Effector CD8-positive, alpha-beta T cell (primary cell): ENCODE results near the gene COQ4.
A peak's percentile ranks its signal among the peaks of the same experiment; 100 is the strongest.

ENCODE experiments used
- DNase-seq: peaks from one replicate; lab custom pipeline; 2025; lab: John Stamatoyannopoulos, UW

The COQ4 gene

GRCh38 chr9:128340691-128341434, 18.2 kb downstream of the COQ4 start:
- no peak for DNase-seq

GRCh38 chr9:128341435-128341849, 18.8 kb downstream of the COQ4 start:
- peak; percentile 39 for DNase-seq

- no peak for DNase-seq
These were observed 20.5 kb downstream of the COQ4 start for GRCh38 chr9:128342971-128343680.

GRCh38 chr9:128343855-128344254, 21.2 kb downstream of the COQ4 start:
- DNase-seq = no peak

- DNase-seq = no peak
These were observed 22.4 kb downstream of the COQ4 start for GRCh38 chr9:128344931-128345605.

GRCh38 chr9:128349125-128349524, 26.5 kb downstream of the COQ4 start:
- DNase-seq = no peak

- no peak for DNase-seq
These were observed 27.1 kb downstream of the COQ4 start for GRCh38 chr9:128349772-128350171.

GRCh38 chr9:128355451-128355850, 32.8 kb downstream of the COQ4 start:
- no peak for DNase-seq

- DNase-seq = no peak
These were observed 35.5 kb downstream of the COQ4 start for GRCh38 chr9:128358090-128358489.

- DNase-seq = no peak
These were observed 36.2 kb downstream of the COQ4 start for GRCh38 chr9:128358861-128359260.

GRCh38 chr9:128360826-128361225, 38.2 kb downstream of the COQ4 start:
- DNase-seq = no peak

- no peak for DNase-seq
These were observed 38.8 kb downstream of the COQ4 start for GRCh38 chr9:128361296-128361985.

- DNase-seq = peak; percentile 58
These were observed 39.5 kb downstream of the COQ4 start for GRCh38 chr9:128361986-128362646.

- no peak for DNase-seq
These were observed 40.1 kb downstream of the COQ4 start for GRCh38 chr9:128362774-128363173.

- no peak for DNase-seq
These were observed 42.9 kb downstream of the COQ4 start for GRCh38 chr9:128365525-128365924.

- no peak for DNase-seq
These were observed 46.5 kb downstream of the COQ4 start for GRCh38 chr9:128369024-128369706.

- no peak for DNase-seq
These were observed 47.7 kb downstream of the COQ4 start for GRCh38 chr9:128370367-128370751.

- peak; percentile 92 for DNase-seq
These were observed 48.4 kb downstream of the COQ4 start, which contains the start of gene URM1 for GRCh38 chr9:128370752-128371629. Gene URM1, plus strand, starts transcription at chr9:128371374. Its CDS starts 7 bp downstream, at chr9:128371381.

- DNase-seq = no peak
These were observed 49.0 kb downstream of the COQ4 start for GRCh38 chr9:128371630-128372117.

- no peak for DNase-seq
These were observed 49.6 kb downstream of the COQ4 start for GRCh38 chr9:128372188-128372641.
